Heart left ventricle (tissue), 13 donors: ENCODE results near the gene MCCD1.

Experiments used
- CTCF ChIP-seq, 12 donors: fragments of 200-600 bp; sonication (generic) in 4 of 12; IDR thresholded peaks; one replicate each; pipeline versions ENCODE4 v1.5.0 to v1.8.0; 2018 to 2022; ENCODE audit warnings: antibody characterized with exemption in 12 of 12, mild to moderate bottlenecking in 5 of 12
- POLR2A ChIP-seq, 2 donors: fragments of 450-650 bp; IDR thresholded peaks; one replicate each; pipeline ENCODE4 v1.6.1; 2017; ENCODE audit warnings: antibody characterized with exemption in 2 of 2, mild to moderate bottlenecking in 2 of 2, moderate library complexity in 2 of 2
- donor health status: ischemic (EF 13 %, LVEDD 7.1; RV severe dilation, severe dysfunction).
- donor health status: DM: no; HTN: yes; CAD: no.
- donor health status: DM: no; HTN: no; CAD: no.
- donor health status: ischemic (EF 25% LVEDD 6.9; RV normal size, moderate dysfunction).
- donor health status: ischemic (EF 25% LVEDD 5.7; RV mildly dilated, moderate dysfunction).
- donor health status: ischemic (EF 35%, LVEDD 5.7; RV mildly dilated, moderate dysfunction).
- donor health status: nonischemic (EF 11% LVEDD 7.7; RV severe dilation, severe dysfunction).
- donor health status: DM: yes; HTN: yes; CAD: no.
- donor health status: PGD.
- donor health status: ischemic (EF 29% LVEDD 5.4; RV normal size, mild dysfunction).
- donor health status: nonischemic (EF 23%, LVEDD 6.1; RV moderate dilation, normal function).

DNA sequence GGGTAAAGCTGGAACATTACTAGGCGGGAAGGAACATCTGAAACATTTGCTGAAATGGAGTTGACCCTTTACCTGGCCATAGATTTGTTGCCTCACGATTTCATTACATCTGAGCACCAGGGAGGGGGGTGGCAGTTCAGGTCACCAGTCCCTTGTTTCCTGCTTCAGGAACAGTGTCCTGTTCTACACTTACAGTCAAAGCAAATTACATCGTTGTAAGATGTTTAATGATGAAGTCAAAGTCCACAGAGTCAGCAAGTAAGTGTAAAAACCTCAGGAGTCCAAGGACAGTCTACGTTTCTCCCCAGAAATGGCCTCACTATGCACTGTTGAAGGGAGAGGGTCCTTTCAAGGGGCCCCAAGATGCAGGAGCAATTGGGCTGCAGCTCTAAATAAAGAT lies 39.7 kb upstream of the MCCD1 start:
- TF ChIP-seq POLR2A (IDR thresholded peaks at IDR 0.05): no peak
- TF ChIP-seq CTCF (IDR thresholded peaks at IDR 0.05): no peak
